NCI-H345 (cell line): Measurements from ENCODE around the gene POTEF.
"Not testable (repeated sequence)": the region's sequence is repeated elsewhere in the genome, so short reads cannot be mapped to it uniquely, and the experiment has no call there.

ENCODE experiments used
- DNase-seq: peaks from one replicate; lab custom pipeline; 2025; lab: John Stamatoyannopoulos, UW

POTEF gene

DNA sequence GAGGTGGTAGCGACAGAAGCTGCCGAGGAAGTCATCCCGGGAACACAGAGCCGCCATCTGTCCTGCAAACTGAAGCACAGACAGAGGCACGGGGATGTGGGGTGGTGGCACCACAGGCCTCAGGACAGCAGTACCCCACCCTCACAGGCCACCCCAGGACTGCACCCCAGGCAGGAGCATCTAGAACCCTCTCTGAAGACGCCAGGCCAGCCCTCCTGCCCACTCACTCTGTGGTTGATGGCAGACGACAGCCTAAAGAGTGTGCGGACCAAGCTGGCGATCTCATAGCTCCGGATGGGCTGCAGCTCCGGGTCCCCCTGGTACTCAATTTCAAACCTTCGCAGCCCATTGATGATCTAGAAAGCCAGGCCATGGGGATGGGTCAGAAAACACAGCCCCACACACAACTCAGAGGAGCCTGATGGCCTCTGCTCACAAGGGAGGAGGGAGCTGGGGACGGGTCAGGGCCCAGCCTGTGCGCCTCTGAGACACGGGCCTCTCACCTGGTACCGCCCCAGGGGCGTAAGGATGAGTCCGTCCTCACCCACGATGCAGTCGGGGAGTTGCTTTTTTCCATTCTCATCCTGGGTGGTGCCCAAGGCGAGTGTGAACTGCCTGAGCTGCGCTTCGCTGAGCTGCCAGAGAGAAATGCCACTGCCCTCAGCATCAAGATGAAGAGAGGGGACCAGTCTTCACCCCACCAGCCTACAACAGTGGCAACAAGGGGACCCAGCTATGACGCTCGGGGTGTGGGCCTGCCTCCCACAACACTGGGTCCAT, 24.0 kb upstream of the POTEF start:
- no peak for DNase-seq

DNA sequence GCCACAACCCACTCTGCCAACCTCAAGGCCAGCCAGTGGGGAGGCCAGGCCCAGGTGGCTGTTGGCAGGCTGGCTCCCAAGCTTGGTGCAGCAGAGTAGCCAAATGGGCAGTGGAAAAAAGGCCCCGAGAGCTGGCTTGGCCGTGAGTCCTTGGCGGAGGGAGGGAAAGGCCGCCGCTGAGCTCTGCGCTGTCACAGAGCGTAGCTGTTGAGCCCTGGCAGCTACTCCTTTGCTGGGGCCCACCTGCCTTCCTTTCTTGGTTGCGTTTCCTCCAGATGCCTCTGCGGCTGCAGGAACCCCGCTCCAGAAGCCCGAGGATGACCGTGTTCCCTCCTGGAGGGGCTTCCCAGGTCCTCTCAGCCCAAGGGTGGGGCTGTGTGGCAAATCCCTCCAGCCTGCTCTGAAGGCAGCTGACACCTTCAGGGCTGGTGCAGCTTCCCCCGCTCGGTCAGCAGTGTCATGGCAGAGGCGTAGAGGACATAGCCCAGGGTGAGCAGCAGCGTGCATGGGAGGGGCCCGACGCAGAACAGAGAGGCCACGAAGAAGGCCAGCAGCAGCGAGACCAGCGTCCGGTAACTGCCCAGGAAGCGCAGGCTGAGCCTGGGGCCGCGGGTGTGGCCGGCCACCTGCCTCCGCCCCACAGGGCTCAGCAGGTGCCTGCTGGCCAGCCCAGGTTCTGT, 23.3 kb upstream of the POTEF start:
- not testable (repeated sequence) for DNase-seq

DNA sequence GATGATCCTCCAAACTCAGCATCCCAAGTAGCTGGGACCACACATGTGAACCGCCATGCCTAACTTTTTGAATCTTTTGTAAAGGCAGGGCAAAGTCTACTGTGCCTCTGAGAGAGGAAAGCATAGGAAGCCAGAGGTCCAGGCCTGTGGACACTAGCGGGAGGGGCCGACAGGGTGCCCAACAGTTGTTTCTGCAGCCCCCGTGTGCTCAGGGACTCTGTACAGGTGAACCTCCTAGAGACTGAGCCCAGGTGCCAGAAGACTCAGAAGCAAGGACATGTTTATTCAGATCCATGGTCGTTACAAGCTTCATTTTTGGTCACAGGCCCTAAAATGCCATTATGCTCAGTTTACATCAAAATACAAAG, 22.1 kb upstream of the POTEF start:
- not testable (repeated sequence) for DNase-seq

DNA sequence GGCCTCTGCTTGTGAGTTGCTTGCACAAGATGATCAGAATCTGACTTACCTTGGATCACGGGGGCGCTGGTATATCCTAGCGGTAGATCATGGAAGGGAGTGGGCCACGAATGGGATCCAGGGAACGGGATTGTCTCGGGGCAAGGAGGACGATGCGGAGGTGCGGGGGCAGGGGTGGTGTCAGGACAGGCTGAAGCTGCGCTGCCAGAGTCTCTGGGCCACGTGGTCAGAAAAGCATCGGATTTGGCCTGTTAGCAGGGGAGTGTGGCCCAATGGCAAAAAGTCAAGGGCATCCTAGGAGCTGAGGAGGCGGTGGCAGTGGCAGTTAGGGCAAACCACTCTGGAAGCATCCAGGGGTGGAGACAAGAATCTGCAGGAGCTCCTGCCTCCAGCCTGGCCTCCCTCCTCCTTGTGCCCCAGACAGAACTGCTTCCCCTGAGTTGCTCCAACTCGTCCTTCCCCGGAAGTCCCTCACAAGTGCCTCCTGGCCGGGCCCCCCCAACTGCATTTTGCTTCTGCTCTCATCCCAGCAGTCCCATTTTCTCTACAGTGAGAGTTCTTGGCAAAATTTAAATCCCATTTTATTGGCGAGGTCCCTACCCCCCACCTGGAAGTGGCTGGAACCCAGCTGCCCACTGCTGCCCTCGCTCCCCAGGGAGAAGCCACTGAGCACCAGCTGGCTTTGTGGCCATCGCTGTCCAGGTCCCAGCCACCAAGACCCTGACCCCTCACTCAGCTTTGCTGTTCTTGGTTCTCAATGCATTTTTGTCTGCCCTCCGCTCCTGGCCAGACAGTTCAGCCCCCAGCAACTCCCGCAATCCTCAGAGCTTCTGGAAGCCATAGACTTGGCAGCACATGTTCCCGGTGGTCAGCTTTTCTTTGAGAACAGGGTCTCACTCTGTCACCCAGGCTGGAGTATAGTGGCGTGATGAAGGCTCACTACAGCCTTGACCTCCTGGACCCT, 21.4 kb upstream of the POTEF start:
- no peak for DNase-seq

DNA sequence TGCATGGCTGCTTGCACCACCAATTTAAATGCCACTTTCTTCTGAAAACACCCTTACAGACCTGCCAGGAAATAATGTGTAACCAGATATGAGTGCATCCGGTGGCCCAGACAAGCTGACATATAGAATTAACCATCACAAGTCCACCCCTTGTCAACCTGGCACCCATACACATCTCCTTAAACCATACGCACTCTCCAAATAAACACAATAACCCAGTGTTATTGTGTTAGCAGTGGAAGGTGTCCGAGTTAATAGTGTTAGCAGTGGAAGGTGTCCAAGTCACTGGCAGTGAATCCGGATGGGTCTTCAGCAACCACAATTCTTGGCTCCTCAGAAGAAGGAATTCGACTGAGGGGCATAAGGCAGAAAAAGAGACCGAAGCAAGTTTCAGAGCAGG, 19.5 kb upstream of the POTEF start:
- DNase-seq: not testable (repeated sequence)

DNA sequence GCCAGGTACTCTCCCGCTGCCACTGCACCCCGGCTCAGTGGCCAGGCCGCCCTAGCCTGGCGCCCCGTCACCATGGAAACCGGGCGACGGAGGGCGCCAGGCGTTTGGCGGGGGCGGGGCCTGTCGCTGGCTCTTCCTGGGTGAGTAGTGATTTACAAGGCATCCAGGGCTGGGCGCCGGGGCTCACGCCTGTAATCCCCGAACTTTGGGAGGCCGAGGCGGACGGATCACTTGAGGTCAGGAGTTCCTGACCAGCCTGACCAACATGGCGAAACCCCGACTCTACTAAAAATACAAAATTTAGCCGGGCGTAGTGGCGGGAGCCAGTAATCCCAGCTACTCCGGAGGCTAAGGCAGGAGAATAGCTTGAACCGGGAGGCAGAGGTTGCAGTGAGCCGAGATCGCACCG, 16.0 kb upstream of the POTEF start, which contains the start of gene CCDC74B:
Gene CCDC74B (minus strand): TSS at position 107 of the 409 bp plus-strand sequence. CDS start 116 bp downstream, outside the sequence.
- DNase-seq: peak; percentile 75

DNA sequence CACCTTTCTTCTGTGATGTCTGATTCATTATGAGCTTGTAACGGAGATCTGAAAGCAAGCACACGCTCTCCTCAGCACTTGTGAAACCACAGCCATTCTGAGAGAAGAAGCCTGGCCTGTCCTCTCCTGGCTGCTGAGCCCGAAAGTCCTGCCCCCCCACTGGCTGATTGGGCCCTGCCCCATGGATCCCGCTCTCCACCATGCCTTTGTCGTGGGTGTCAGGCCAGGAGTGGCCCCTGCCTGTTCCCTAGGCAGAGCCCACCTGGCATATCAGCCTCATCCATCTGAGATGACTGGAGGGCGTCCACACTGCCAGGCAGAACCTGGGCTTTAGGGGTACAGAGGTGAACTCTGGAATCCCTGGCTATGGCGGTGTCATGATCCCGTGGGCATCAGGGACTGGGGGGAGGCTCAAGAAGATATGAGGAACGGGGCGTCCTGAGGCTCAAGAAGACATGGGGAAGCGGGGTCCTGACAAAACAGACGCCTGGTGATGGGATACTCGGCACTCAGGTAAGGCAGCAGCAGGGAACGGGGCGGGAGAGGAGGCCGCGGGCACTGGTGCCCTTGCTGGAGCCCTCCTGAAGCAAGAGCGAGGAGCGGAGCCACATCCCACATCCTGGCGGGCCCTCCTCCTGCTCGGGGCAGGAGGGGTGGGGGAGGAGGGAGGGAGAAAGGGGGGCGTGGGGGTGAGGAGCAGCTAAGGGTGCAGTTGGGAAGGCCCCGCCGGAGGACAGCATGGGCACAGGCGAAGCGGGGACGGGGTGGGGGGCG, 14.4 kb upstream of the POTEF start:
- not testable (repeated sequence) for DNase-seq

DNA sequence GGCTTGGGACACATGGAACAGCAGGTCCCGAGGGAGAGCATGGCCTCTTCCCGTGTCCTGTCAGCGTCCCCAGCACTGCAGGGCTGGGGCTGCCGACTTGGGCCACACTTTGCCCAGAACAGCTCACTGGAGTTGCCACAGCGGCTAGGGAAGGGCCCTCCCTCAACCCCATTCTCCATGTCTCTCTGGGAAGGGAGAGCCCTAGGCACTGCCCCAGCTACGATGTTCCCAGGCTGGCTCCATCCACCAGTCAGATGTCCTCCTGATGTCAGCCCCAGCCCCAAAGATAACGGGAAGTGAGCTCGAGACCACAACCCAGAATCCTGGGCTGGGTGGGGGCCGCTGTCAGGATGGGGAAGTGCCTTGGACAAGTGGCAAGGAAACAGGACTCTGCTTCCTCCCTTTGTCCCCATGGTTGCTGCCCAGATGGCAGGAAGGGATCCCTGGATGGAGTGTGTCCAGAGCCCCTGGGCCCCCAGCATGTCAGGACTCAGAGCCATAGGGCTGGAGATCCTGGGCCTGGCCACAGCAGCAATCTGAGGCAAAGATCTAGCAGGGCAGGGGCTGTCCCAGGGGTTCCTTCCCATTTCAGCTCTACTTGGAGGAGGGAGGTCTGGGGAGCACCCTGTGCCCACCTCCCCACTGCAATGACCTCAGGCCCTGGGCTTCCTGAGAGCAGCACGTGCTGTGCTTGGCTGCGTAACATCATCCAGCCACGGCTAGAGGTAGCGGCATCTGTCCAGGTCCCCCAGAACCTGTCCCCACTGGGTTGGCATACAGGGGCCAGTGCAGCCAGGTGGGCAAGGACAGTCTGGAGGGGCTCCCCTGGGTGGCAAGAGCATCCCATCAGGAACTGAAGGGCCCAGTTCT, 13.6 kb upstream of the POTEF start:
- DNase-seq: not testable (repeated sequence)

DNA sequence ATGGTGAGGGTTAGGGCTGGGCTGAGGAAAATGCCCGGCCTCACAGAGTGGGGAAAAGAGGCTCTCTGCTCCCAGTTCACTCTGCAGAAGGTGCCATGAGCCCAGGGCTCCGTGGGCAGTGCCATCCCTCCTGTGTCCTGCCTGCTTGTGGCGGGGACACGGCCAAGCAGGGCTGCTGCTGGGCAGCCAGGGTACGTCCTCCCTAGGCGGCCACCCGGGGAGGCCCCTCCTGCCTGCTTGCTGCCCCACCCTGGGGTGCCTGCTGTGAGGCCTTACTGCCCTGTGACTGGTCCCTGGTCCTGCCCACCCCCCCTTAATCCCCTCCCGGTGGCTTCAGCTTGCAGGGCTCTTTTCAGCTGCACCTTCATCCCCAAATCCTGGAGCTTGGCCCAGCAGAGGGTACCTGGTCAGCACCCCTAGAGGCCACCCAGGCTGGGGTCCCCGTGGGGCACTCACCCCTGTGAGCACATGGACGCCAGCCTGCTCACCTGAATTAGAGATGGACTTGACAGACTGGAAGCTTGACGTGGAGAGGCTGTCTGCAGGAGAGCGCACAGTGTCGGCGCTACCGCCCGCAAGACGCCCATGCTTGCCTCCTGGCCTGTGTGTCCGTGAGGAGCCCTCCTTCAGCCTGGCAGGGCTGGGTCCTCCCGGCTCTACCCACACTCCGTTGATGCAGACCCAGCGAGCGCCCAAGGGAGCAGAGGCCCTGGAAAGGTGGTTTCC, 12.8 kb upstream of the POTEF start:
- not testable (repeated sequence) for DNase-seq

DNA sequence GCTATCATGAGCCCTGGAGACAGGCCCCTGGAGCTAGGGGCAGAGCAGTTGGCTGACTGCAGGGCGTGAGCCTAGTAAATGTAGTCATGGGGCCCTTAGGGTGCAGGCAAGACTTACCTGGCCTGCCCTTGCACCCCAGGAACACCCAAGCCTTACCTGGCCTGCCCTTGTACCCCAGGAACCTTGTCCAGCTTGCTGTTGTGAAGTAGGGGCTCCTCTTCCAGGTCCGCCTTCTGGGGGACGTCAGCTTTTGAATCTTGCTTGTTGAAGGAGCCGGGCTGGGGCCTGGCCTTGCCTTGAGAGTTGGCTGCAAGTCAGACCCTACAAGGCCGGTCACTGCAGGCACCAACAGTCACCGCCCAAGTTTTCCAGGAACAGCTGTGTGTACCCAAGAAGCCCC, 12.0 kb upstream of the POTEF start:
- not testable (repeated sequence) for DNase-seq

DNA sequence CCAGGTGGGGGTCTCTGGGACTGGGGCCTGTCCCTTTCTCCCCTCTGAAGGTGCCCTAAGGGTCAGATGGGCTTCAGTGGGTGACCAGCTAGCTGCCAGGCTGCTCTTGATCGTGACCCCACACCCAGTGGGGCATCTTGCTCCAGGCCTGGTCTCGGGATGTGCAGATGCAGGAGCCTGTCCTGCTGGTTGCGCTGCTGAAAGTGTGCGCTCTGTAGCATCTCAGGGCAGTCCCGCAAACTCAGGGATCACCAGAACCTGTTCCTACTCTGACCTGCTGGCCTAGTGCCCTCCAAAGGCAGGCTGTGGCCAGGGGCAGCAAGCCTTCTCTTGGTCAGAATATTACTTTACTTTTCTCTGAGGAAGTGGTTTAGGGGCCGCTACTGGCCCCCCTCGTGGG, 11.5 kb upstream of the POTEF start:
- not testable (repeated sequence) for DNase-seq

DNA sequence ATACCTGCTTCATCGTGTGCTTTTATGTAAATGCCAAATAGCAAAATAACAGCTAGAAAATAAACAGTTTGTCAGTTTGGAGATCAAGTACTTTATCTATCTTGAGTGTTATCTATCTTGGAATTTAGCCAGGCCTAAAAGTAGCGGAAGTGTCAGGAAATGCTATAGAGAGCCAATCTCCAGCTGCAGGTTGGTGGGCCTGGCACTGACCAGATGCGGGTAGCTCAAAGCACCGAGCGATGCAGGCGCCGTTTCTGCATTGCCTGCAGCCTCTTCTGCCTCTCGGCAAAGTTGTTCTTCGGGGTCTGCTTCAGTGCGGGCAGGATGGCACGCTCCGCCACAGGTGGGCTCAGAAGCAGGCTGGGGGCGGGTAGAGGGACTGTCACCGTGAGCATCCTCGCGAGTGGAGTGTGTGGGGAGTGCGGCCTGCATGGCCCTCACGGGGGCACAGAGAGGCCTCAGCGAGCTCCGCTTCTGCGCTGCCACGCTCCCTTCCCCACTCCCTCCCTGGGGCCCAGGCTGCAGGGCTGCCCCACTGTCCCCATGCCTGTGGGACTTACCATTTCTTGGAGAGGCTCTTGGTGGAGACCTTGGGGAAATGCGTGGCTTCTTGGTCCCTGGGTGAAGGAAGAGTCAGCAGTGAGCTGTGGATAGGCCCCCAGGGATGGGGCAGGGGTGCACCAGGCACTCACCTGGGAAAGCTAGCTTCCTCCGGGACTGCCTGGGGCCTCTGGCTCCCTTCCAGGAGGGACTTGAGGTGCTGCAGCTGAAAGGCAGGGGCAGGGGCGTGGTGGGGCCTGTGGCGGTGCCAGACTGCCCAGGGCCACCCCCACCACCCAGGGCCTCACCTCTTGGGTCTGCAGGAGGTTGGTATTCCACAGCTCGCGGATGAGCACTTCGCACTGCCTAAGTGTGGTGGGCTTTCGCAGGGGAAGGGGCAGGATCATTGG, 10.6 kb upstream of the POTEF start:
- DNase-seq: peak; percentile 35

DNA sequence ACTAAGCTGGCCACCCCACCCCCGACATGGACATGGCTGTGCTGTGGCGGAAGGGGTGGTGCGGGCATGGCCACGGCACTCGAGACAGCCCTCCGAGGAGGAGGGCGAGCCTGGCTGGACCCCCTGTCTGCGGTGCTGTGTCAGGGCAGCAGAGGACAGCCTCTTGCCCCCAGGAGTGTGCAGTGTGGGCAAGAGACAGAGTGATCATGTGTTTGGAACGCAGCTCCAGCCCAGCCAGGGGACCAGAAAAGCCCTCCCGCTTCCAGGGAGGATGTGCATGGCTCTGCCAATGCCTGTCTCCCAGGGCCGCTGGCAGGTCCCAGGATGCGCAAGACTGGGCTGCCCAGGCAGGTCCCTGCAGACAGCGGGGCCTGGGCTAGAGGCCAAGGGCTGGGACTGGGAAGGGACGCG, 9.8 kb upstream of the POTEF start:
- peak; percentile 48 for DNase-seq

DNA sequence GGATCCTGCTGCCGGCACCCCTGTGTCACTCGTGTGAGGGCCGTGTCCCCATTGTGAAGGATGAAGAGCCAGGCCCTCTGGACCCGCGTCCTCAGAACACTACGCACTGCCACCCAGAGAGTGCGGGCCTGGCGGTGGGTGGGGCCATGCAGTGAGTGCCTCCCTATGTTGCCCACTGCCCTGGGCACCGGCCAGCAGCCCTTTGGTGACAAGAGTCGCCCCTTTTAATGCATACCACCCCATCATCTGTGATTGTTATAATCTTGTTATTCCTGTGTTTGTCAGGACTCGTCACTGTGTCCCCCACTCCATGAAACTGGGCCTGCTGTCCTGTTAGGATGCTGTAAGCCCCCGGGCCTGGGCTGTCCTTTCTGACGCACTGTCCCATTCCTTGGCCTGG, 9.3 kb upstream of the POTEF start:
- DNase-seq: not testable (repeated sequence)

DNA sequence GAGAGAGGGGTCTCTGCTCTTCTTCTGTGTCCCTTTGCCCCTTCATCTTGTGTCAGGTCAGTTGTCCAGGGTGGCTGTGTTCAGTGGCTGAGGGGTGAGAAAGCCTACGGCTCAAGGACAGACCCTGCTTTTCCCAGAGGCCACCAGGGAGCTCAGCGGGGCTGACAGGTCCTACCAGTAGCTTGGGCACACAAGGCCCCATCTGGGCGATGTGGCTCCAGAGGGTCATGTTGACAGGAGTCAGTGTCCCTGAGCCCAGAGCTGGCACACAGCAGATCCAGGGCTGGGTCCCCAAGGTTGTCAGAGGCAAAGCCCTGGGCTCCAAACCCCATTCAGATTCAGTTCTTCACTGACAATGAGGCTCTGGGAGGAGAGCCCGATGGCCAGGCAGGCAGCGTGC, 8.1 kb upstream of the POTEF start:
- DNase-seq: not testable (repeated sequence)

DNA sequence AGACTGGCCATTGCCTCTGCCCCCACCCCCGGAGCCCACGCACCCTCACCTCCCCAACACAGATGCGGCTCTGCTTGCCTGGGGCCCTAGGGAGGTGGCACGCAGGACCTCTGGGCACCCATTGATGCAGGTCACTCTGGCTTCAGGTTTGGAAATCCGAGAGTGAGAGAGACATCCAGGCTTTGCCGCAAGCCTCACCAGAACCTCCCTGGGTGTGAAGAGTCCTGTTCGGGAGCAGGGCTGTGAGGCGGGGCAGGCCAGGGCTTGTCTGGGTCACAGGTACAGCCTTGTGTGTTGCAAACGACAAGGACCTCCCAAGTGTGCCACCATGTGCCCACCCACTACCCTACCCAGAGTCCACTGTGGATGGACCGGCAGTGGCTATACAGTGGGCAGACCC, 7.5 kb upstream of the POTEF start:
- DNase-seq: not testable (repeated sequence)

DNA sequence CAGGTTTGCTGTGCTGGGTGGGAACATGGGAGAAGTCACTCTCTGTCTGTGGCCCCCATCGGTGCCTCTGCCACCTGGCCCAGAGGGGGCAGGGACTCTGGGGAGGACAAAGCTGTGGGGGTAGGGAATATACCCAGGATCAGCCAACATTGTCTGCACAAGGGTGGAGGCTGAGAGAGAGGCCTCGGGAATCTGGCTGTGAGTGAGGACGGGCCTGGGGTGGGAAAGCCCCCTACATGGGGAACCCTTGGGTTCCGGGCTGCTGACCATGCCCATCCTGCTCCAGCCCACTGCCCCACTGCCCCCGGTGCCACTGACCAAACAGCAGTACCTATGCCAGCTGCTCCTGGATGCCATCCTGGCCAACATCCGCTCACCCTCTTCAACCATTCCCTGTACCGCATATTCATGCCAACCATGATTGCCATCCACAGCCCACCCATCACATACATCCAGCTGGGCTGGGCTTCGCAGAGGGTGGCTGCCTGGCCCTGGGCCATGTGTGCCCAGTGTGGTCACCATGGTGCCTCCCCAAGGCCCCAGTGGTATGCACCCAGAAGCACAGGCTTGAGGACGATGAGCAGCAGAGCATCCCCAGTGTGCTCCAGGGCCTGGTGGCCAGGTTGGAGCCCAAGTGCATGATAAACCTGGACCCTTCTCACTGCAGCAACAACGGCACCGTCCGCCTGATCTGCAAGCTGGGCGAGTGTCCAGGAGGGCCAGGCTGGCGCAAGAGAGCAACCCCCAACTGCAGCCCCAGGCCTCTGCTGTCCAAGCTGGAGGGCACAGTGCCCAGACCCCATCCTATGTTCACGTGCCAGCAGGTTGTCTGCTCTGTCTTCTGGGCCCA, 6.9 kb upstream of the POTEF start:
- DNase-seq: no peak

DNA sequence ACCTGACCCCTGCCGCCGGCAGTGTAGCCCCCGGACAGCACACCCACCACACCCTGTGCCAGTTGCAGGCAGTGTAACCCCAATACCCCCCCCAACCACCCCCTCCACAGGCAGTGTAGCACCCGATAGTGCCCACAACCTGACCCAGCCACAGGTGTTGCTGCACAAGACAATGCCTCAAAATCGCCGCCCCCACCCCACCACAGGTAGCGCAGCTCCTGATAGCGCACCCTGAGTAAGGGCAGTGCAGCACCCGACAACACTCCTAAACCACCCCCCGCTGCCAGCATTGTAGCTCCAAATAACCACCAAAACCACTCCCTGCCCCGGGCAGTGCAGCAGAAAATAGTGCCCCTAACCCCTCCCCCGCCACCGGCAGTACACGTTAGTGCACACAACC, 558 bp downstream of the POTEF start:
- DNase-seq: not testable (repeated sequence)
